Mesodermal cell (in vitro differentiated cells): ENCODE data around the gene MIB2.
"Not testable (repeated sequence)": the region's sequence is repeated elsewhere in the genome, so short reads cannot be mapped to it uniquely, and the experiment has no call there.

ENCODE experiments used
- H3K27ac ChIP-seq: 2 replicates; pipeline ENCODE4 v1.7.0; 2013; ENCODE audit warnings: mild to moderate bottlenecking, low read depth, low read length, moderate library complexity; ENCODE audit not compliant: severe bottlenecking
- H3K36me3 ChIP-seq: 2 replicates; pipeline ENCODE4 v1.7.1; 2013; ENCODE audit warnings: mild to moderate bottlenecking, low read length, moderate library complexity; ENCODE audit not compliant: control insufficient read depth, insufficient read depth
- H3K4me1 ChIP-seq: one replicate; pipeline ENCODE4 v1.7.1; 2013; ENCODE audit warnings: mild to moderate bottlenecking, low read length; ENCODE audit not compliant: insufficient read depth, control insufficient read depth, poor library complexity, severe bottlenecking
- H3K4me3 ChIP-seq: 2 replicates; pipeline ENCODE4 v1.7.0; 2013; ENCODE audit warnings: low read length, control low read depth, mild to moderate bottlenecking; ENCODE audit not compliant: insufficient read depth, poor library complexity, severe bottlenecking; ENCODE audit errors: extremely low read depth
- H3K9me3 ChIP-seq: 2 replicates; pipeline ENCODE4 v1.7.1; 2013; ENCODE audit warnings: mild to moderate bottlenecking, low read length, moderate library complexity; ENCODE audit not compliant: control insufficient read depth
- WGBS, 2 experiments: methylation state at CpG; one replicate each; pipeline ENCODE4 v1.1.5; 2013; ENCODE audit warnings: missing lambda C conversion rate in 2 of 2; ENCODE audit not compliant: insufficient coverage in 2 of 2; 5-methylcytosine and 5-hydroxymethylcytosine counted together

MIB2 gene

GRCh38 chr1:1629430-1630190 lies 14.3 kb downstream of the MIB2 start:
- H3K9me3 ChIP-seq, result no peaks in the 10 kb centered on the region
- WGBS, 2 experiments, result 88 to 95% methylated on average over 23 to 35 of the region's 48 CpGs
- H3K4me3 ChIP-seq, result no peak overlapping the region
- H3K36me3 ChIP-seq, result peaks cover 16% of the 10 kb centered on the region
- H3K4me1 ChIP-seq, result no peaks in the 10 kb centered on the region
- H3K27ac ChIP-seq, result no peak overlapping the region

GRCh38 chr1:1630191-1630964 lies 15.1 kb downstream of the MIB2 start:
- no peaks in the 10 kb centered on the region for H3K9me3 ChIP-seq
- no peak overlapping the region for H3K4me3 ChIP-seq
- H3K4me1 ChIP-seq, result no peaks in the 10 kb centered on the region
- H3K36me3 ChIP-seq, result peaks cover 9% of the 10 kb centered on the region
- H3K27ac ChIP-seq, result no peak overlapping the region
- 32 to 39% methylated on average over 32 to 45 of the region's 81 CpGs for WGBS, 2 experiments

GRCh38 chr1:1630965-1631781 lies 15.9 kb downstream of the MIB2 start:
- H3K36me3 ChIP-seq, result peaks cover 9% of the 10 kb centered on the region

GRCh38 chr1:1631782-1632420 lies 16.6 kb downstream of the MIB2 start, which contains the start of gene MMP23B:
Gene MMP23B, plus strand, starts transcription at chr1:1632173. Its CDS starts 46 bp downstream, at chr1:1632219.
- Histone ChIP-seq H3K27ac (no peak within 1 kb of the TSS), H3K4me3 (peak within 1 kb of the TSS; percentile 30), H3K9me3 (no peaks in the 10 kb centered on the region), H3K4me1 (no peaks in the 10 kb centered on the region), H3K36me3 (peaks cover 7% of the 10 kb centered on the region)
- WGBS, 2 experiments, result 5 to 9% methylated on average over 17 to 33 of the region's 48 CpGs

More at GRCh38 chr1:1630965-1631781, 15.9 kb downstream of the MIB2 start:
- Histone ChIP-seq H3K9me3 (no peaks in the 10 kb centered on the region), H3K4me1 (no peaks in the 10 kb centered on the region), H3K27ac (no peak overlapping the region), H3K4me3 (peak overlapping the region; percentile 30)
- WGBS, 2 experiments, result 26 to 34% methylated on average over 17 to 56 of the region's 79 CpGs

- H3K4me1 ChIP-seq, result not testable (repeated sequence)
These were observed 18.1 kb downstream of the MIB2 start for GRCh38 chr1:1633409-1633808.

GRCh38 chr1:1634613-1635012 lies 19.3 kb downstream of the MIB2 start:
- H3K4me1 ChIP-seq, H3K4me3 ChIP-seq: not testable (repeated sequence)
- 95 to 98% methylated on average over 6 to 8 of the region's 13 CpGs for WGBS, 2 experiments

More at GRCh38 chr1:1633409-1633808, 18.1 kb downstream of the MIB2 start:
- H3K36me3 ChIP-seq, H3K9me3 ChIP-seq, H3K4me3 ChIP-seq, H3K27ac ChIP-seq: not testable (repeated sequence)
- WGBS, 2 experiments, result no CpG with 5 or more reads among the region's 35 CpGs

GRCh38 chr1:1636621-1637478 lies 21.6 kb downstream of the MIB2 start:
- not testable (repeated sequence) for H3K4me3 ChIP-seq, H3K27ac ChIP-seq, H3K36me3 ChIP-seq, H3K4me1 ChIP-seq, H3K9me3 ChIP-seq
- 94 to 97% methylated on average over 25 to 29 of the region's 37 CpGs for WGBS, 2 experiments

More at GRCh38 chr1:1634613-1635012, 19.3 kb downstream of the MIB2 start:
- H3K27ac ChIP-seq, H3K9me3 ChIP-seq, H3K36me3 ChIP-seq: not testable (repeated sequence)

GRCh38 chr1:1637479-1637875 lies 22.2 kb downstream of the MIB2 start:
- not testable (repeated sequence) for H3K4me1 ChIP-seq, H3K9me3 ChIP-seq, H3K36me3 ChIP-seq, H3K4me3 ChIP-seq, H3K27ac ChIP-seq
- 94 to 100% methylated on average over 3 to 6 of the region's 14 CpGs for WGBS, 2 experiments

- H3K4me1 ChIP-seq, H3K36me3 ChIP-seq, H3K27ac ChIP-seq, H3K4me3 ChIP-seq, H3K9me3 ChIP-seq: not testable (repeated sequence)
- 88% methylated on average over 7 of the region's 13 CpGs; no CpG with 5 or more reads in 1 of the 2 experiments for WGBS, 2 experiments
These were observed 23.2 kb downstream of the MIB2 start for GRCh38 chr1:1638528-1638927.
